ENCODE results near the gene PRRX2. TPM values are rescaled to one million over a fixed set of nuclear protein-coding genes. Genes with fewer than 3 reads are reported as not detected.

The PRRX2 gene
- polyA plus RNA-seq, 1 donor (not counting 4 experiments of a cell fraction or from before 2014, with no cell fraction given) = not detected

- Histone ChIP-seq H3K27me3 (ENCODE audit: control insufficient read depth, extremely low read depth, insufficient read depth, low read length) (peaks cover 26% of the 10 kb centered on the region), H3K9ac (ENCODE audit: control insufficient read depth, extremely low read depth, insufficient read depth, low read length) (no peak overlapping the region), H3K9me1 (ENCODE audit: control insufficient read depth, extremely low read depth, insufficient read depth, low read length) (no peaks in the 10 kb centered on the region), H3K4me2 (ENCODE audit: control insufficient read depth, extremely low read depth, insufficient read depth, low read depth, low read length) (no peak overlapping the region), H3K36me3 (ENCODE audit: control insufficient read depth in 2 of 2, extremely low read depth in 1 of 2, insufficient read depth in 2 of 2, low read length in 2 of 2) (no peaks in the 10 kb centered on the region), H3K4me1 (ENCODE audit: control insufficient read depth, extremely low read depth, insufficient read depth, low read length) (no peaks in the 10 kb centered on the region), H2AFZ (ENCODE audit: control insufficient read depth, low read length) (no peak overlapping the region), H3K79me2 (ENCODE audit: control insufficient read depth, insufficient read depth, low read length) (no peaks in the 10 kb centered on the region), H3K9me3 (ENCODE audit: control insufficient read depth, low read depth, low read length) (no peaks in the 10 kb centered on the region), H3K4me3 (ENCODE audit: control insufficient read depth in 2 of 3, extremely low read depth in 1 of 3, insufficient read depth in 2 of 3, low read depth in 1 of 3, low read length in 3 of 3) (no peak overlapping the region), H4K20me1 (ENCODE audit: control insufficient read depth, extremely low read depth, insufficient read depth, low read length) (no peaks in the 10 kb centered on the region), H3K27ac (ENCODE audit: control insufficient read depth, insufficient read depth, low read length) (no peak overlapping the region)
- TF ChIP-seq, protein P1, sequence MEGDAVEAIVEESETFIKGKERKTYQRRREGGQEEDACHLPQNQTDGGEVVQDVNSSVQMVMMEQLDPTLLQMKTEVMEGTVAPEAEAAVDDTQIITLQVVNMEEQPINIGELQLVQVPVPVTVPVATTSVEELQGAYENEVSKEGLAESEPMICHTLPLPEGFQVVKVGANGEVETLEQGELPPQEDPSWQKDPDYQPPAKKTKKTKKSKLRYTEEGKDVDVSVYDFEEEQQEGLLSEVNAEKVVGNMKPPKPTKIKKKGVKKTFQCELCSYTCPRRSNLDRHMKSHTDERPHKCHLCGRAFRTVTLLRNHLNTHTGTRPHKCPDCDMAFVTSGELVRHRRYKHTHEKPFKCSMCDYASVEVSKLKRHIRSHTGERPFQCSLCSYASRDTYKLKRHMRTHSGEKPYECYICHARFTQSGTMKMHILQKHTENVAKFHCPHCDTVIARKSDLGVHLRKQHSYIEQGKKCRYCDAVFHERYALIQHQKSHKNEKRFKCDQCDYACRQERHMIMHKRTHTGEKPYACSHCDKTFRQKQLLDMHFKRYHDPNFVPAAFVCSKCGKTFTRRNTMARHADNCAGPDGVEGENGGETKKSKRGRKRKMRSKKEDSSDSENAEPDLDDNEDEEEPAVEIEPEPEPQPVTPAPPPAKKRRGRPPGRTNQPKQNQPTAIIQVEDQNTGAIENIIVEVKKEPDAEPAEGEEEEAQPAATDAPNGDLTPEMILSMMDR (optimal IDR thresholded peaks at IDR 0.05 in 1 of 3, IDR thresholded peaks at IDR 0.05 in 1 of 3, conservative IDR thresholded peaks at IDR 0.05 in 1 of 3; ENCODE audit: extremely low read depth in 1 of 3, insufficient read depth in 2 of 3, low read length in 3 of 3) = no peak
- TF ChIP-seq EZH2 (IDR thresholded peaks at IDR 0.05; ENCODE audit: low read length) = no peak
- DNase-seq (ENCODE audit: low read depth, low spot score) (no peak), FAIRE-seq (no peak)
- dilution Hi-C loops (cut with MboI; ENCODE audit: extremely low pct_ligation_motif_present, low sequenced_read_pairs) = no loop called here
Observed at GRCh38 chr9:129679537-129679936, 14.1 kb downstream of the PRRX2 start.

GRCh38 chr9:129681924-129682323 is 16.5 kb downstream of the PRRX2 start:
- peaks cover 2% of the 10 kb centered on the region for H4K20me1 ChIP-seq (ENCODE audit: control insufficient read depth, extremely low read depth, insufficient read depth, low read length)
- peaks cover 10% of the 10 kb centered on the region for H3K4me1 ChIP-seq (ENCODE audit: control insufficient read depth, extremely low read depth, insufficient read depth, low read length)
- no peak overlapping the region for H3K27ac ChIP-seq (ENCODE audit: control insufficient read depth, insufficient read depth, low read length)
- no peak overlapping the region for H3K9ac ChIP-seq (ENCODE audit: control insufficient read depth, extremely low read depth, insufficient read depth, low read length)
- H3K9me3 ChIP-seq (ENCODE audit: control insufficient read depth, low read depth, low read length) = no peaks in the 10 kb centered on the region
- no peak overlapping the region for H2AFZ ChIP-seq (ENCODE audit: control insufficient read depth, low read length)
- no peak overlapping the region for H3K4me3 ChIP-seq (ENCODE audit: control insufficient read depth in 2 of 3, extremely low read depth in 1 of 3, insufficient read depth in 2 of 3, low read depth in 1 of 3, low read length in 3 of 3)
- dilution Hi-C loops (cut with MboI; ENCODE audit: extremely low pct_ligation_motif_present, low sequenced_read_pairs) = no loop called here
- FAIRE-seq (no peak), DNase-seq (ENCODE audit: low read depth, low spot score) (no peak)
- H3K36me3 ChIP-seq (ENCODE audit: control insufficient read depth in 2 of 2, extremely low read depth in 1 of 2, insufficient read depth in 2 of 2, low read length in 2 of 2) = no peaks in the 10 kb centered on the region
- H3K9me1 ChIP-seq (ENCODE audit: control insufficient read depth, extremely low read depth, insufficient read depth, low read length) = no peaks in the 10 kb centered on the region
- H3K79me2 ChIP-seq (ENCODE audit: control insufficient read depth, insufficient read depth, low read length) = no peaks in the 10 kb centered on the region
- TF ChIP-seq EZH2 (IDR thresholded peaks at IDR 0.05; ENCODE audit: low read length) = no peak
- TF ChIP-seq, protein P1 (optimal IDR thresholded peaks at IDR 0.05 in 1 of 3, IDR thresholded peaks at IDR 0.05 in 1 of 3, conservative IDR thresholded peaks at IDR 0.05 in 1 of 3; ENCODE audit: extremely low read depth in 1 of 3, insufficient read depth in 2 of 3, low read length in 3 of 3) = no peak
- peaks cover 9% of the 10 kb centered on the region for H3K27me3 ChIP-seq (ENCODE audit: control insufficient read depth, extremely low read depth, insufficient read depth, low read length)
- no peak overlapping the region for H3K4me2 ChIP-seq (ENCODE audit: control insufficient read depth, extremely low read depth, insufficient read depth, low read depth, low read length)
